AG04450 (cell line): ENCODE data around the gene BCL11B. TPM values are rescaled to one million over a fixed set of nuclear protein-coding genes. Genes with fewer than 3 reads are reported as not detected.

ENCODE experiments used
- CTCF ChIA-PET: fragments of 300-600, 350-600 bp; formaldehyde crosslinking; extraction: SDS; loops from one replicate; lab custom pipeline; 2022; ENCODE audit warnings: antibody characterized with exemption, inconsistent platforms; lab: Charles Lee
- POLR2A ChIA-PET: fragments of 350-600 bp; formaldehyde crosslinking; extraction: SDS; loops from one replicate; lab custom pipeline; 2021; ENCODE audit warnings: antibody characterized with exemption, inconsistent platforms; lab: Yijun Ruan, JAX
- DNase-seq: peaks from one replicate; pipeline ENCODE4 v3.0.0-alpha.2; 2011; ENCODE audit warnings: low read depth, low spot score
- H3K27ac ChIP-seq: one replicate; pipeline ENCODE4 v1.5.1; 2012; ENCODE audit warnings: low read depth, low read length, control low read depth
- H3K27me3 ChIP-seq: one replicate; pipeline ENCODE4 v1.6.0; 2012; ENCODE audit warnings: low read length; ENCODE audit not compliant: control insufficient read depth, insufficient read depth
- H3K4me3 ChIP-seq: 2 replicates; pipeline ENCODE4 v1.5.1; 2011; ENCODE audit warnings: mild to moderate bottlenecking, low read depth, low read length, control low read depth
- H3K9me3 ChIP-seq: 2 replicates; pipeline ENCODE4 v1.5.1; 2012; ENCODE audit warnings: low read length; ENCODE audit not compliant: control insufficient read depth, insufficient read depth
- polyA plus RNA-seq: library from polyadenylated mRNA; depleted of rRNA; stranded (reverse); fragments of >200 nt; gene quantifications from 2 replicates; pipeline ENCODE4 v1.2.3, GENCODE V29; 2011
- TF ChIP-seq, protein P1 (sequence below): IDR thresholded peaks from 2 replicates; pipeline ENCODE4 v1.5.1; 2011; ENCODE audit warnings: low read depth, low read length, control low read depth, inconsistent platforms

The BCL11B gene
- polyA plus RNA-seq, 1 experiment: not detected

- POLR2A ChIA-PET: no interaction called here
- H3K27ac ChIP-seq: no peak overlapping the region
- CTCF ChIA-PET: no interaction called here
- DNase-seq: no peak
- no peak overlapping the region for H3K4me3 ChIP-seq
- no peaks in the 10 kb centered on the region for H3K27me3 ChIP-seq
- peaks cover 16% of the 10 kb centered on the region for H3K9me3 ChIP-seq
- TF ChIP-seq, protein P1, sequence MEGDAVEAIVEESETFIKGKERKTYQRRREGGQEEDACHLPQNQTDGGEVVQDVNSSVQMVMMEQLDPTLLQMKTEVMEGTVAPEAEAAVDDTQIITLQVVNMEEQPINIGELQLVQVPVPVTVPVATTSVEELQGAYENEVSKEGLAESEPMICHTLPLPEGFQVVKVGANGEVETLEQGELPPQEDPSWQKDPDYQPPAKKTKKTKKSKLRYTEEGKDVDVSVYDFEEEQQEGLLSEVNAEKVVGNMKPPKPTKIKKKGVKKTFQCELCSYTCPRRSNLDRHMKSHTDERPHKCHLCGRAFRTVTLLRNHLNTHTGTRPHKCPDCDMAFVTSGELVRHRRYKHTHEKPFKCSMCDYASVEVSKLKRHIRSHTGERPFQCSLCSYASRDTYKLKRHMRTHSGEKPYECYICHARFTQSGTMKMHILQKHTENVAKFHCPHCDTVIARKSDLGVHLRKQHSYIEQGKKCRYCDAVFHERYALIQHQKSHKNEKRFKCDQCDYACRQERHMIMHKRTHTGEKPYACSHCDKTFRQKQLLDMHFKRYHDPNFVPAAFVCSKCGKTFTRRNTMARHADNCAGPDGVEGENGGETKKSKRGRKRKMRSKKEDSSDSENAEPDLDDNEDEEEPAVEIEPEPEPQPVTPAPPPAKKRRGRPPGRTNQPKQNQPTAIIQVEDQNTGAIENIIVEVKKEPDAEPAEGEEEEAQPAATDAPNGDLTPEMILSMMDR: no peak
These were observed 140.2 kb downstream of the BCL11B start for GRCh38 chr14:99131632-99132271.

DNA sequence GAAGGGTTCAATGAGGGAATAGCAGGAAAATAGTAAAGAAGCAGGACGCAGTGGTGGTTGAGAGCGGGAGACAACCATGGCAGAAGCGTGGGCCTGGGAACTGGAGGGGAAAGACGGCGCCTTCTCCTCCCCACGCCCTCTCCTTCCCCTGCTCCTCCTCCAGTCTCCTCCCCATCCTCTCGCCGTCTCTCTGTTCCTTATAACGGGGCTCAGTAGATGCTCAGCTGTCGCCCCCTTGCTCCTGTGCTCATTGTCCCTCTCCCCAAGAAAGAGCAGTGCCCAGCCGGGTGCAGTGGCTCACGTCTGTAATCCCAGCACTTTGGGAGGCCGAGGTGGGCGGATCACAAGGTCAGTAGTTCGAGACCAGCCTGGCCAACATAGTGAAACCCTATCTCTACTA, 142.0 kb downstream of the BCL11B start:
- Histone ChIP-seq H3K9me3 (peaks cover 14% of the 10 kb centered on the region), H3K4me3 (no peak overlapping the region), H3K27ac (no peak overlapping the region), H3K27me3 (no peaks in the 10 kb centered on the region)
- CTCF ChIA-PET: no interaction called here
- POLR2A ChIA-PET: no interaction called here
- DNase-seq: no peak
- TF ChIP-seq, protein P1: no peak

- Histone ChIP-seq H3K9me3 (peaks cover 20% of the 10 kb centered on the region), H3K27me3 (no peaks in the 10 kb centered on the region)
These were observed 142.7 kb downstream of the BCL11B start for GRCh38 chr14:99129211-99129696.

GRCh38 chr14:99128185-99128584, 143.8 kb downstream of the BCL11B start:
- Histone ChIP-seq H3K27me3 (no peaks in the 10 kb centered on the region), H3K27ac (no peak overlapping the region), H3K4me3 (no peak overlapping the region), H3K9me3 (peaks cover 22% of the 10 kb centered on the region)
- DNase-seq: no peak
- ChIA-PET CTCF (no interaction called here), POLR2A (no interaction called here)
- TF ChIP-seq, protein P1: no peak

More at GRCh38 chr14:99129211-99129696, 142.7 kb downstream of the BCL11B start:
- no peak for DNase-seq
- H3K4me3 ChIP-seq: no peak overlapping the region
- H3K27ac ChIP-seq: no peak overlapping the region
- TF ChIP-seq, protein P1: no peak
- CTCF ChIA-PET: no interaction called here
- POLR2A ChIA-PET: no interaction called here

DNA sequence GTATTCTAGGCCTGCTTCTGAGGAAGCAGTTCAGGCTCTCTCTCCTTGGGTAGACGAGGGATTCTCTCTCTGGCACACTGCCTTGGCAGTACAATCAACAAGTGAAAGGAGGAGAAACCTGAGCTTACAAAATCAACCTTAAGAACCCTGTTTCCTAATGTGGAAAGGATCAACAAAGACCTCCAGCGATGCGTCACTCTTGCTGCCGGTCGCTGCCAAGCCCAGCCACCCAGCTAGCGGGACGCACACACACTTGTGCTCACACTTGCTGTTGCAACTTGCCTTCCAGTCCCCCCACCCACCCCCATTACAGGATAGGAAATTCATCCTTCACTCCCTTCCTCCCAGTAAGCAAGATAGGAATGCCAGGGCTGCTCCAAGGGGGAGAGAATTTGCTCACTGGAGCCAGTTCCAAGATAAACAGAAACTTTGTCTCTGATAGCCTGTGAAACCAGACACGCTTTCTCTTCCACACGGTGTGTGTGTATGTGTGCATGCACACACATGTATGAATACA, 144.3 kb downstream of the BCL11B start:
- Histone ChIP-seq H3K9me3 (peaks cover 27% of the 10 kb centered on the region), H3K4me3 (no peak overlapping the region), H3K27me3 (no peaks in the 10 kb centered on the region), H3K27ac (no peak overlapping the region)
- ChIA-PET POLR2A (no interaction called here), CTCF (no interaction called here)
- TF ChIP-seq, protein P1: no peak
- DNase-seq: no peak
